ENCODE results near the gene C5AR2. TPM values are rescaled to one million over a fixed set of nuclear protein-coding genes. Genes with fewer than 3 reads are reported as not detected.

Gene C5AR2
- total RNA-seq, 1 donor from 2014 or later: not detected

DNA sequence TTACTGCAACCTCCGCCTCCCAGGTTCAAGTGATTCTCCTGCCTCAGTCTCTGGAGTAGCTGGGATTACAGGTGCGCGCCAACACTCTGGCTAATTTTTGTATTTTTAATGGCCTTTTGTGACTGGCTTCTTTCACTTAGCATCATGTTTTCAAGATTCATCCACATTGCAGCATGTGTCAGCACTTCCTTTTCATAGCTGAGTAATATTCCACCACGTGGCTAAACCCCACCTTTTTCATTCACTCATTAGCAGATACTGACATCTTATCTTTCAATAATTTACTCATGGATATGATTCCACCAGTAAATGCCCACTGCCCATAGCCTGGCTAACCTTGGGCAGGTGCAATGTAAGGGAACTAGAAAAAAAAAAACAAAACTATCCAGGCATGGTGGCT, 15.5 kb upstream of the C5AR2 start:
- Mint-ChIP-seq H3K9me3 (peaks cover 6% of the 10 kb centered on the region), H3K27me3 (peaks cover 8% of the 10 kb centered on the region), H3K27ac (no peak overlapping the region), H3K4me1 (ENCODE audit: unreplicated experiment) (no peaks in the 10 kb centered on the region), H3K4me3 (no peak overlapping the region), H3K36me3 (no peaks in the 10 kb centered on the region)
- TF ChIP-seq, protein P1, sequence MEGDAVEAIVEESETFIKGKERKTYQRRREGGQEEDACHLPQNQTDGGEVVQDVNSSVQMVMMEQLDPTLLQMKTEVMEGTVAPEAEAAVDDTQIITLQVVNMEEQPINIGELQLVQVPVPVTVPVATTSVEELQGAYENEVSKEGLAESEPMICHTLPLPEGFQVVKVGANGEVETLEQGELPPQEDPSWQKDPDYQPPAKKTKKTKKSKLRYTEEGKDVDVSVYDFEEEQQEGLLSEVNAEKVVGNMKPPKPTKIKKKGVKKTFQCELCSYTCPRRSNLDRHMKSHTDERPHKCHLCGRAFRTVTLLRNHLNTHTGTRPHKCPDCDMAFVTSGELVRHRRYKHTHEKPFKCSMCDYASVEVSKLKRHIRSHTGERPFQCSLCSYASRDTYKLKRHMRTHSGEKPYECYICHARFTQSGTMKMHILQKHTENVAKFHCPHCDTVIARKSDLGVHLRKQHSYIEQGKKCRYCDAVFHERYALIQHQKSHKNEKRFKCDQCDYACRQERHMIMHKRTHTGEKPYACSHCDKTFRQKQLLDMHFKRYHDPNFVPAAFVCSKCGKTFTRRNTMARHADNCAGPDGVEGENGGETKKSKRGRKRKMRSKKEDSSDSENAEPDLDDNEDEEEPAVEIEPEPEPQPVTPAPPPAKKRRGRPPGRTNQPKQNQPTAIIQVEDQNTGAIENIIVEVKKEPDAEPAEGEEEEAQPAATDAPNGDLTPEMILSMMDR (conservative IDR thresholded peaks at IDR 0.05): no peak
- DNase-seq (ENCODE audit: extremely low spot score, unreplicated experiment): no peak

DNA sequence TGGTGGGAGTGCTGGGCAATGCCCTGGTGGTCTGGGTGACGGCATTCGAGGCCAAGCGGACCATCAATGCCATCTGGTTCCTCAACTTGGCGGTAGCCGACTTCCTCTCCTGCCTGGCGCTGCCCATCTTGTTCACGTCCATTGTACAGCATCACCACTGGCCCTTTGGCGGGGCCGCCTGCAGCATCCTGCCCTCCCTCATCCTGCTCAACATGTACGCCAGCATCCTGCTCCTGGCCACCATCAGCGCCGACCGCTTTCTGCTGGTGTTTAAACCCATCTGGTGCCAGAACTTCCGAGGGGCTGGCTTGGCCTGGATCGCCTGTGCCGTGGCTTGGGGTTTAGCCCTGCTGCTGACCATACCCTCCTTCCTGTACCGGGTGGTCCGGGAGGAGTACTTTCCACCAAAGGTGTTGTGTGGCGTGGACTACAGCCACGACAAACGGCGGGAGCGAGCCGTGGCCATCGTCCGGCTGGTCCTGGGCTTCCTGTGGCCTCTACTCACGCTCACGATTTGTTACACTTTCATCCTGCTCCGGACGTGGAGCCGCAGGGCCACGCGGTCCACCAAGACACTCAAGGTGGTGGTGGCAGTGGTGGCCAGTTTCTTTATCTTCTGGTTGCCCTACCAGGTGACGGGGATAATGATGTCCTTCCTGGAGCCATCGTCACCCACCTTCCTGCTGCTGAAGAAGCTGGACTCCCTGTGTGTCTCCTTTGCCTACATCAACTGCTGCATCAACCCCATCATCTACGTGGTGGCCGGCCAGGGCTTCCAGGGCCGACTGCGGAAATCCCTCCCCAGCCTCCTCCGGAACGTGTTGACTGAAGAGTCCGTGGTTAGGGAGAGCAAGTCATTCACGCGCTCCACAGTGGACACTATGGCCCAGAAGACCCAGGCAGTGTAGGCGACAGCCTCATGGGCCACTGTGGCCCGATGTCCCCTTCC, 11.8 kb upstream of the C5AR2 start:
- peak; percentile 72 for DNase-seq (ENCODE audit: extremely low spot score, unreplicated experiment)
- Mint-ChIP-seq H3K27me3 (peaks cover 18% of the 10 kb centered on the region), H3K4me3 (no peak overlapping the region), H3K36me3 (no peaks in the 10 kb centered on the region), H3K9me3 (peaks cover 4% of the 10 kb centered on the region), H3K4me1 (ENCODE audit: unreplicated experiment) (no peaks in the 10 kb centered on the region), H3K27ac (no peak overlapping the region)
- TF ChIP-seq, protein P1 (conservative IDR thresholded peaks at IDR 0.05): no peak

DNA sequence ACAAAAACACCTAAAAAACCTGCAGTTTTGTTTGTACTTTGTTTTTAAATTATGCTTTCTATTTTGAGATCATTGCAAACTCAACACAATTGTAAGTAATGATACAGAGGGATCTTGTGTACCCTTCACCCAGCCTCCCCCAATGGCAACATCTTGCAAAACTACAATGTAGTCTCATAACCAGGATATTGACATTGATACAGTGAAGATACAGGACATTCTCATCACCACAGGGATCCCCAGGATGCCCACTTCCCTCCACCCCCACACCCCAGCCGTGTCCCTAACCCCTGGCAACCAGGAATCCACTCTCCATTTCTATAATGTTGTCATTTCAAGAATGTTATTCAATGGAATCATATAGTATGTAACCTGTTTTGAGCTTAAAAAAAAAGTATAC, 10.3 kb upstream of the C5AR2 start:
- Mint-ChIP-seq H3K36me3 (no peaks in the 10 kb centered on the region), H3K4me3 (no peak overlapping the region), H3K27me3 (peaks cover 12% of the 10 kb centered on the region), H3K27ac (no peak overlapping the region), H3K9me3 (no peaks in the 10 kb centered on the region), H3K4me1 (ENCODE audit: unreplicated experiment) (no peaks in the 10 kb centered on the region)
- TF ChIP-seq, protein P1 (conservative IDR thresholded peaks at IDR 0.05): no peak
- no peak for DNase-seq (ENCODE audit: extremely low spot score, unreplicated experiment)

DNA sequence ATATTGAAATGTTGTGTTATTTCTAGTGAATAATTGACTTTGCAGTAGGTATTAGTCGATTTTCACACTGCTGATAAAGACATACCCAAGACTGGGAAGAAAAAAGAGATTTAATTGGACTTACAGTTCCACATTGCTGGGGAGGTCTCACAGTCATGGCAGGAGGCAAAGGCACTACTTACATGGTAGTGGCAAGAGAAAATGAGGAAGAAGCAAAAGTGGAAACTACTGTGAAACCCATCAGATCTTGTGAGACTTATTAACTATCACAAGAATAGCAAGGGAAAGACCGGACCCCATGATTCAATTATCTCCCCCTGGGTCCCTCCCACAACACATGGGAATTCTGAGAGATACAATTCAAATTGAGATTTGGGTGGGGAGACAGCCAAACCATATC, 9.9 kb upstream of the C5AR2 start:
- Mint-ChIP-seq H3K27me3 (peaks cover 12% of the 10 kb centered on the region), H3K27ac (no peak overlapping the region), H3K4me1 (ENCODE audit: unreplicated experiment) (no peaks in the 10 kb centered on the region), H3K9me3 (no peaks in the 10 kb centered on the region), H3K36me3 (no peaks in the 10 kb centered on the region), H3K4me3 (no peak overlapping the region)
- no peak for DNase-seq (ENCODE audit: extremely low spot score, unreplicated experiment)
- TF ChIP-seq, protein P1 (conservative IDR thresholded peaks at IDR 0.05): no peak

DNA sequence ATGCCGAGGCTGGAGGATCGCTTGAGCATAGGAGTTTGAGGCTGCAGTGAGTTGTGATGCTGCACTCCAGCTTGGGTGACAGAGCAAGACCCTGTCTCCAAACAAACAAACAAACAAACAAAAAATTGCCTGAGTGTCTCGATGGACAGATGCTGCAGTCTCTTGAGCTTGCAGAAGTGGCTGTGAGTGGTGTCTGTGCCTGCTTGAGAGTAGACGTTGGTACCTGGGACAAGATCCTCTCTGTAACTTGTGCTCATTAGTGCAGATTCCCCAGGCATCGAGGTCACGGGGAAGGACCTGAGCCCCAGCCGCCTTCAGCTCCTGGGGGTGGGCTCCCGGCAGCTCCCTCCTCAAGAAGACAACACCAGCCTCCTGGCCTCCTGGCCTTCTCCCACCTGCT, 8.6 kb upstream of the C5AR2 start:
- Mint-ChIP-seq H3K27ac (no peak overlapping the region), H3K9me3 (no peaks in the 10 kb centered on the region), H3K4me1 (ENCODE audit: unreplicated experiment) (no peaks in the 10 kb centered on the region), H3K4me3 (no peak overlapping the region), H3K36me3 (no peaks in the 10 kb centered on the region), H3K27me3 (peaks cover 12% of the 10 kb centered on the region)
- DNase-seq (ENCODE audit: extremely low spot score, unreplicated experiment): no peak
- TF ChIP-seq, protein P1 (conservative IDR thresholded peaks at IDR 0.05): no peak
